K562 (cell line): ENCODE data around the gene KLHL29. TPM values are rescaled to one million over a fixed set of nuclear protein-coding genes. Genes with fewer than 3 reads are reported as not detected.

Source experiments
- ATAC-seq: fragments of 200-7000 bp; cut with Tn5 transposase; 3 replicates; pipeline ENCODE4 v1.9.1; 2020; ENCODE audit warnings: moderate library complexity
- BruUV-seq: library from RNA; stranded (reverse); fragments of 400-500 nt; replicated peaks from 2 replicates; lab custom pipeline; 2021; lab: Mats Ljungman, UMichigan
- CTCF ChIA-PET: fragments of 300-600 bp; formaldehyde crosslinking; extraction: SDS; loops from one replicate; lab custom pipeline; 2021; ENCODE audit warnings: low intra/inter-chr PET ratio; lab: Yijun Ruan, JAX
- POLR2A ChIA-PET: fragments of 300-600, 350-650 bp; sonication (Branson Sonifier 250); formaldehyde crosslinking; extraction: SDS; loops from one replicate; lab custom pipeline; 2021; ENCODE audit warnings: antibody characterized with exemption, inconsistent platforms; lab: Yijun Ruan, JAX
- DNase-seq, 4 experiments: peaks; one replicate each; pipeline versions ENCODE4 v3.0.0 to v3.0.0-alpha.2; 2011 to 2018; ENCODE audit warnings: low spot score in 3 of 4, mixed read lengths in 3 of 4; ENCODE audit errors: extremely low read depth in 1 of 4
- FAIRE-seq: peaks from 2 replicates; lab custom pipeline; 2011; peaks lifted over from hg19 to GRCh38; lab: Jason Lieb, UNC
- H2AFZ ChIP-seq: 2 replicates; pipeline ENCODE4 v1.6.0; 2011; ENCODE audit warnings: low read depth, low read length, control low read depth, inconsistent platforms
- H3K27ac ChIP-seq: fragments of 200-600 bp; 3 replicates; pipeline ENCODE4 v1.8.0; 2011; ENCODE audit warnings: low read depth, mild to moderate bottlenecking, control low read depth, inconsistent platforms, low read length, moderate library complexity, mixed read lengths; ENCODE audit errors: extremely low read depth
- H3K27me3 ChIP-seq, 2 experiments: fragments of 300-600 bp in 1 of 2; 2 replicates in 1 of 2; 3 replicates in 1 of 2; pipeline versions ENCODE4 v1.6.0 to v1.8.0; 2011; ENCODE audit warnings: inconsistent platforms in 2 of 2, low read length in 2 of 2, mild to moderate bottlenecking in 1 of 2, mixed read lengths in 1 of 2, moderate library complexity in 1 of 2; ENCODE audit not compliant: control insufficient read depth in 2 of 2, insufficient read depth in 2 of 2
- H3K36me3 ChIP-seq: fragments of 300-600 bp; 3 replicates; pipeline ENCODE4 v1.8.0; 2011; ENCODE audit warnings: mild to moderate bottlenecking, low read length, inconsistent platforms; ENCODE audit not compliant: control insufficient read depth, insufficient read depth
- H3K4me1 ChIP-seq, 2 experiments: fragments of 200-600 bp in 1 of 2; replicated peaks in 1 of 2; 2 replicates in 1 of 2; 3 replicates in 1 of 2; pipeline versions ENCODE4 v1.5.1 to v1.8.0; 2011; ENCODE audit warnings: inconsistent platforms in 2 of 2, low read length in 2 of 2, mild to moderate bottlenecking in 1 of 2, mixed read lengths in 1 of 2, moderate library complexity in 1 of 2; ENCODE audit not compliant: control insufficient read depth in 2 of 2, insufficient read depth in 2 of 2
- H3K4me2 ChIP-seq: 2 replicates; pipeline ENCODE4 v1.6.1; 2011; ENCODE audit warnings: low read length, control low read depth, inconsistent platforms, mixed read lengths; ENCODE audit not compliant: insufficient read depth
- H3K4me3 ChIP-seq: fragments of 200-600 bp; sonication (generic), shearing (Covaris generic); 2 replicates; pipeline ENCODE4 v1.5.1; 2016; ENCODE audit warnings: control low read depth, inconsistent platforms
- H3K79me2 ChIP-seq: fragments of 200-600 bp; 3 replicates; pipeline ENCODE4 v1.8.0; 2011; ENCODE audit warnings: low read length, inconsistent platforms; ENCODE audit not compliant: control insufficient read depth, insufficient read depth
- H3K9ac ChIP-seq, 2 experiments: 2 replicates each; pipeline versions ENCODE4 v1.6.0 to v1.6.1; 2011; ENCODE audit warnings: low read depth in 2 of 2, low read length in 2 of 2, control low read depth in 1 of 2, inconsistent platforms in 1 of 2, mild to moderate bottlenecking in 1 of 2, mixed read lengths in 1 of 2; ENCODE audit not compliant: insufficient read depth in 1 of 2
- H3K9me1 ChIP-seq: one replicate; pipeline ENCODE4 v1.6.0; 2011; ENCODE audit warnings: inconsistent platforms, mild to moderate bottlenecking, low read length, moderate library complexity; ENCODE audit not compliant: control insufficient read depth, insufficient read depth
- H3K9me3 ChIP-seq: replicated peaks from 2 replicates; pipeline ENCODE4 v1.5.1; 2011; ENCODE audit warnings: low read depth, low read length, inconsistent platforms; ENCODE audit not compliant: control insufficient read depth, insufficient read depth
- H4K20me1 ChIP-seq: replicated peaks from 2 replicates; pipeline ENCODE4 v1.6.1; 2011; ENCODE audit warnings: low read length, inconsistent platforms, mixed read lengths; ENCODE audit not compliant: control insufficient read depth, insufficient read depth
- ARHGAP35 ChIP-seq: fragments of 450-650 bp; IDR thresholded peaks from 2 replicates; pipeline ENCODE4 v1.6.1; 2018; ENCODE audit not compliant: partially characterized antibody
- EP300 ChIP-seq: IDR thresholded peaks from 2 replicates; pipeline ENCODE4 v1.6.1; 2012; ENCODE audit warnings: low read length, improper control_type of control experiment
- GTF2E2 ChIP-seq: fragments of 200-800 bp; sonication (Bioruptor generic); IDR thresholded peaks from 2 replicates; pipeline ENCODE4 v1.6.1; 2016; ENCODE audit warnings: missing genetic modification characterization, missing compliant biosample characterization
- KDM2B ChIP-seq: fragments of 250-450 bp; sonication (Bioruptor Pico); IDR thresholded peaks from 2 replicates; pipeline ENCODE4 v1.8.0; 2021; ENCODE audit warnings: mild to moderate bottlenecking, moderate library complexity
- KHSRP ChIP-seq: fragments of 450-650 bp; IDR thresholded peaks from 2 replicates; pipeline ENCODE4 v1.6.1; 2017
- LARP7 ChIP-seq: fragments of 450-650 bp; IDR thresholded peaks from 2 replicates; pipeline ENCODE4 v1.6.1; 2016
- POLR2AphosphoS5 ChIP-seq: IDR thresholded peaks from 2 replicates; pipeline ENCODE4 v1.6.1; 2011; ENCODE audit warnings: mild to moderate bottlenecking, low read depth, low read length, moderate library complexity; ENCODE audit not compliant: control insufficient read depth, insufficient read depth
- RBM14 ChIP-seq: fragments of 200-400 bp; formaldehyde crosslinking; IDR thresholded peaks from 2 replicates; pipeline ENCODE4 v1.6.1; 2018; ENCODE audit warnings: low read depth, mild to moderate bottlenecking, low read length, moderate library complexity, borderline replicate concordance; ENCODE audit not compliant: insufficient read depth
- RCOR1 ChIP-seq, 2 experiments: IDR thresholded peaks; 2 replicates each; pipeline ENCODE4 v1.6.1; 2012; ENCODE audit warnings: low read depth in 2 of 2, low read length in 2 of 2, borderline replicate concordance in 1 of 2, improper control_type of control experiment in 1 of 2
- RERE ChIP-seq: sonication (generic); formaldehyde crosslinking; IDR thresholded peaks from 2 replicates; pipeline ENCODE4 v1.8.0; 2023; ENCODE audit warnings: missing genetic modification reagents, mild to moderate bottlenecking, borderline replicate concordance
- SMAD2 ChIP-seq: fragments of 150-350 bp; IDR thresholded peaks from 2 replicates; pipeline ENCODE4 v1.6.1; 2014; ENCODE audit warnings: low read depth, mild to moderate bottlenecking, low read length
- ZNF639 ChIP-seq, 2 experiments: fragments of 200-800 bp in 1 of 2; sonication (Bioruptor generic) in 1 of 2; sonication (generic) in 1 of 2; formaldehyde crosslinking in 1 of 2; IDR thresholded peaks in 1 of 2; conservative IDR thresholded peaks in 1 of 2; 2 replicates each; pipeline versions ENCODE4 v1.5.0 to v1.6.1; 2016 to 2020; ENCODE audit warnings: missing compliant biosample characterization in 1 of 2, missing genetic modification characterization in 1 of 2, missing genetic modification reagents in 1 of 2
- WGBS: fragments of 100-300 bp; shearing (Covaris generic); methylation state at CpG from one replicate; pipeline ENCODE4 v1.1.6; 2016; ENCODE audit warnings: low coverage, mixed read lengths; ENCODE audit not compliant: insufficient coverage; ENCODE audit errors: missing lambda C conversion rate; 5-methylcytosine and 5-hydroxymethylcytosine counted together
- in situ Hi-C: fragments of 300-500 bp; cut with MboI; formaldehyde crosslinking; loops from 4 replicates; pipeline ENCODE4 v1.15.0; 2018; ENCODE audit warnings: inconsistent platforms, mixed read lengths
- intact Hi-C: fragments of 100-400 bp; cut with micrococcal nuclease; formaldehyde crosslinking; loops from 2 replicates; pipeline ENCODE4 v1.14.2; 2022
- polyA plus RNA-seq, 8 experiments: library from polyadenylated mRNA; depleted of rRNA in 4 of 8; stranded (reverse) in 5 of 8; unstranded in 3 of 8; fragments of >200 nt; fragmentation: Nextera tagmentation in 2 of 8; fragmentation: Illumina TruSeq in 1 of 8; extraction: Ambion mirVana in 2 of 8; extraction: Trizol in 1 of 8; gene quantifications; 2 replicates each; pipeline versions ENCODE4 v1.2.1 to v1.2.3, GENCODE V29; 2011 to 2014; ENCODE audit warnings: inconsistent platforms in 1 of 8, missing spikeins in 1 of 8
- total RNA-seq, 7 experiments: library from RNA; depleted of rRNA in 6 of 7; stranded (reverse); fragments of >200 nt in 6 of 7; fragmentation: Illumina TruSeq in 2 of 7; extraction: Trizol in 2 of 7; gene quantifications; 2 replicates each; pipeline versions ENCODE4 v1.2.1 to v1.2.3, GENCODE V29; 2011 to 2021; ENCODE audit warnings: low replicate concordance in 1 of 7

KLHL29 gene
- total and polyA plus RNA-seq, 9 of the 15 experiments (the other 6 are each of a cell fraction or from before 2014, with no cell fraction given): 0.03 to 0.31 (median 0.08) TPM; not detected in 1

- TF ChIP-seq RERE (CRISPR knock-in tag): no peak
Measured at GRCh38 chr2:23346029-23346428, 39.0 kb upstream of the KLHL29 start (continued).

- Histone ChIP-seq H3K27me3 (peaks cover 0 to 34% of the 10 kb centered on the region in 2 experiments; a peak in 3 of 5 replicates), H3K4me1 (peaks cover 0 to 8% of the 10 kb centered on the region in 2 experiments; a peak in 2 of 5 replicates), H3K79me2 (no peaks in the 10 kb centered on the region), H3K9ac (no peak overlapping the region), H3K27ac (no peak overlapping the region), H3K9me1 (no peaks in the 10 kb centered on the region), H3K4me3 (no peak overlapping the region), H4K20me1 (no peaks in the 10 kb centered on the region), H3K9me3 (no peaks in the 10 kb centered on the region), H3K36me3 (no peaks in the 10 kb centered on the region), H2AFZ (no peak overlapping the region), H3K4me2 (no peak overlapping the region)
- WGBS: 0% methylated on average over 8 of the region's 8 CpGs
- CTCF ChIA-PET: no interaction called here
- in situ Hi-C loops: no loop called here
- DNase-seq (no peak), ATAC-seq (no peak), FAIRE-seq (no peak)
- BruUV-seq: no TSS peak
- POLR2A ChIA-PET: interaction anchor here (0.6 kb wide), 1 partner anchor 55 kb away, joined by 3 read pairs; no protein-coding TSS in a partner anchor
- intact Hi-C loops: no loop called here
- TF ChIP-seq KDM2B (CRISPR knock-in tag): no peak
- no peak for TF ChIP-seq EP300
- TF ChIP-seq LARP7: no peak
- no peak for TF ChIP-seq RCOR1 (IDR thresholded peaks at IDR 0.05; ENCODE audit: borderline replicate concordance in 1 of 2, low read depth in 2 of 2, low read length in 2 of 2)
- TF ChIP-seq ZNF639 (CRISPR knock-in tag; conservative IDR thresholded peaks at IDR 0.05 in 1 of 2, IDR thresholded peaks at IDR 0.05 in 1 of 2): no peak
- TF ChIP-seq SMAD2: no peak
- no peak for TF ChIP-seq KHSRP
- TF ChIP-seq POLR2AphosphoS5: no peak
- TF ChIP-seq ARHGAP35: no peak
- TF ChIP-seq RBM14: no peak
- no peak for TF ChIP-seq GTF2E2 (tag)
Measured at GRCh38 chr2:23346781-23347180, 38.2 kb upstream of the KLHL29 start.
